ENCODE data around the gene MALSU1. TPM values are rescaled to one million over a fixed set of nuclear protein-coding genes. Genes with fewer than 3 reads are reported as not detected.

Gene MALSU1
- total and polyA plus RNA-seq, 2 donors (not counting 1 experiment from before 2014, with no cell fraction given) = 54.8 to 77.6 TPM

DNA sequence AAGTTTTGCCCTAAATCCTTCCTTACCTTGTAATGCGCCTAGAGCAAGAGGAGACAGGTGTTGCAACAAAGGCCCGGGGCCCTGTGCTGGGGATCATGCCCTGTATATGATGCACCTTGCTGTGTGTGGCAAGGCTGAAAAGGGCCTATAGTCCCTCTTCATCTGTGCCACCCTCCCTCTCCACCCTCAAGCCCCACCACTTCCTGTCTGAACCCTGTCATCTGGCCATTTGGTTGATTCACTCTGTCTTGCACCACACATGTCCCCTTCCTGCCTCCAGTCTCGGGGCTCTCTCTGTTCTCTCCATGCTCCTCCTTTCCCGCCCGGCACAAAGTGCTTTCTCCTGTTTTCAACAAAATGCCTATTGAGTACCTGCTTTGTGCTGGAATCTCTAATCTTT lies 11.5 kb upstream of the MALSU1 start:
- no peaks in the 10 kb centered on the region for H3K27me3 ChIP-seq (ENCODE audit: control insufficient read depth, insufficient read depth, low read length)
- H3K9ac ChIP-seq (ENCODE audit: insufficient read depth, low read length) = no peak overlapping the region
- TF ChIP-seq, protein P1, sequence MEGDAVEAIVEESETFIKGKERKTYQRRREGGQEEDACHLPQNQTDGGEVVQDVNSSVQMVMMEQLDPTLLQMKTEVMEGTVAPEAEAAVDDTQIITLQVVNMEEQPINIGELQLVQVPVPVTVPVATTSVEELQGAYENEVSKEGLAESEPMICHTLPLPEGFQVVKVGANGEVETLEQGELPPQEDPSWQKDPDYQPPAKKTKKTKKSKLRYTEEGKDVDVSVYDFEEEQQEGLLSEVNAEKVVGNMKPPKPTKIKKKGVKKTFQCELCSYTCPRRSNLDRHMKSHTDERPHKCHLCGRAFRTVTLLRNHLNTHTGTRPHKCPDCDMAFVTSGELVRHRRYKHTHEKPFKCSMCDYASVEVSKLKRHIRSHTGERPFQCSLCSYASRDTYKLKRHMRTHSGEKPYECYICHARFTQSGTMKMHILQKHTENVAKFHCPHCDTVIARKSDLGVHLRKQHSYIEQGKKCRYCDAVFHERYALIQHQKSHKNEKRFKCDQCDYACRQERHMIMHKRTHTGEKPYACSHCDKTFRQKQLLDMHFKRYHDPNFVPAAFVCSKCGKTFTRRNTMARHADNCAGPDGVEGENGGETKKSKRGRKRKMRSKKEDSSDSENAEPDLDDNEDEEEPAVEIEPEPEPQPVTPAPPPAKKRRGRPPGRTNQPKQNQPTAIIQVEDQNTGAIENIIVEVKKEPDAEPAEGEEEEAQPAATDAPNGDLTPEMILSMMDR (conservative IDR thresholded peaks at IDR 0.05 in 1 of 2, IDR thresholded peaks at IDR 0.05 in 1 of 2; ENCODE audit: low read depth in 1 of 2, low read length in 2 of 2) = no peak
- H3K4me1 ChIP-seq (ENCODE audit: control insufficient read depth, extremely low read depth, insufficient read depth, low read length) = no peaks in the 10 kb centered on the region
- H2AFZ ChIP-seq (ENCODE audit: low read length) = no peak overlapping the region
- no peak overlapping the region for H3K4me2 ChIP-seq (ENCODE audit: extremely low read depth, insufficient read depth, low read length)
- H3K36me3 ChIP-seq (ENCODE audit: control insufficient read depth, insufficient read depth, low read length) = no peaks in the 10 kb centered on the region
- H4K20me1 ChIP-seq (ENCODE audit: control insufficient read depth, extremely low read depth, insufficient read depth, low read length) = no peaks in the 10 kb centered on the region
- no peaks in the 10 kb centered on the region for H3K9me3 ChIP-seq (ENCODE audit: control insufficient read depth, insufficient read depth, low read depth, low read length)
- H3K27ac ChIP-seq (ENCODE audit: insufficient read depth, low read length) = no peak overlapping the region
- no peaks in the 10 kb centered on the region for H3K79me2 ChIP-seq (ENCODE audit: control insufficient read depth, insufficient read depth, low read length)
- H3K4me3 ChIP-seq (replicated peaks in 1 of 4; ENCODE audit: control extremely low read depth in 1 of 4, insufficient read depth in 1 of 4, low read depth in 3 of 4, low read length in 4 of 4) = no peak overlapping the region
- no peak for DNase-seq (ENCODE audit: low read depth in 2 of 2)

DNA sequence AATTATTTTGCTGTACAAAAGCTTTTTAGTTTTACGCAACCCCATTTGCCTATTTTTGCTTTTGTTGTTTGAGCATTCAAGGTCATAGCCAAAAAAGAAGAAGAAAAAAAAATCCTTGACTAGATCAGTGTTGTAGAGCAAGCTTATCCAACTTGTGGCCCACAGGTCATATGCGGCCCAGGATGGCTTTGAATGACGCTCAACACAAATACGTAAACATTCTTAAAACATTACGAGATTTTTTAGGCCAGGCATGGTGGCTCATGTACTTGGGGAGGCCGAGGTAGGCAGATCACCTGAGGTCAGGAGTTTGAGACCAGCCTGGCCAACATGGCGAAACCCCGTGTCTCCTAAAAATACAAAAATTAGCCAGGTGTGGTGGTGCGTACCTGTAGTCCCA lies 8.1 kb upstream of the MALSU1 start:
- no peaks in the 10 kb centered on the region for H3K79me2 ChIP-seq (ENCODE audit: control insufficient read depth, insufficient read depth, low read length)
- H3K36me3 ChIP-seq (ENCODE audit: control insufficient read depth, insufficient read depth, low read length) = no peaks in the 10 kb centered on the region
- H2AFZ ChIP-seq (ENCODE audit: low read length) = no peak overlapping the region
- TF ChIP-seq, protein P1 (conservative IDR thresholded peaks at IDR 0.05 in 1 of 2, IDR thresholded peaks at IDR 0.05 in 1 of 2; ENCODE audit: low read depth in 1 of 2, low read length in 2 of 2) = no peak
- H3K9ac ChIP-seq (ENCODE audit: insufficient read depth, low read length) = no peak overlapping the region
- DNase-seq (ENCODE audit: low read depth in 2 of 2) = no peak
- H3K4me3 ChIP-seq (replicated peaks in 1 of 4; ENCODE audit: control extremely low read depth in 1 of 4, insufficient read depth in 1 of 4, low read depth in 3 of 4, low read length in 4 of 4) = no peak overlapping the region
- no peaks in the 10 kb centered on the region for H4K20me1 ChIP-seq (ENCODE audit: control insufficient read depth, extremely low read depth, insufficient read depth, low read length)
- H3K27ac ChIP-seq (ENCODE audit: insufficient read depth, low read length) = no peak overlapping the region
- no peaks in the 10 kb centered on the region for H3K27me3 ChIP-seq (ENCODE audit: control insufficient read depth, insufficient read depth, low read length)
- H3K4me2 ChIP-seq (ENCODE audit: extremely low read depth, insufficient read depth, low read length) = no peak overlapping the region
- no peaks in the 10 kb centered on the region for H3K9me3 ChIP-seq (ENCODE audit: control insufficient read depth, insufficient read depth, low read depth, low read length)
- no peaks in the 10 kb centered on the region for H3K4me1 ChIP-seq (ENCODE audit: control insufficient read depth, extremely low read depth, insufficient read depth, low read length)

DNA sequence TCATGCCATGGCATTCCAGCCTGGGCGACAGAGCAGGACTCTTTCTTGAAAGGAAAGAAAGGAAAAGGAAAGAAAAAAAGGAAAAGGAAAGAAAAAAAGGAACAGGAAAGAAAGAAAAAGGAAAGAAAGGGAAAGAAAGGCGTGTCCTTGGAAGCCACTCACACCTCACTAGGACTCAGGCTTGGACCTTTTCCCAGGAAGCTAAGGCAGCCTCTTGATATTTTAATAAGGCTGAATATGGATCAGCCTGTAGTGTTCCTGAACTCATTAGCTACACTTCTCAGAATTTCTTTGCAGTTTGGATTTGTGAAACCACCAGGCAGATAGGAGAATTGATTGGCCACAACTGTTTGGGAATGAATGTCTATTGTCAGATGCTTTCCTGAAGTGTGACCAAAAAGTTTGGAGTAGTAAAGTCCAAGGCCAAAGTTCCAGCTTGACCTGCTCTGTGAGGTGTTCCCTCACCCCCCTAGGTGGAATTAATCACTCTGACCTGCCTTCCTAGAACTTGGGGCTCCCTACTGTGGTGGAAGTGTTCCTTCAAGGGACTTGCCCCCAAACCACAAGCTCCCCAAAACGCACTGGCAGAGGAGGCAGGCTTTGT lies 7.1 kb upstream of the MALSU1 start:
- H2AFZ ChIP-seq (ENCODE audit: low read length) = no peak overlapping the region
- no peaks in the 10 kb centered on the region for H3K4me1 ChIP-seq (ENCODE audit: control insufficient read depth, extremely low read depth, insufficient read depth, low read length)
- H3K9me3 ChIP-seq (ENCODE audit: control insufficient read depth, insufficient read depth, low read depth, low read length) = no peaks in the 10 kb centered on the region
- no peaks in the 10 kb centered on the region for H3K36me3 ChIP-seq (ENCODE audit: control insufficient read depth, insufficient read depth, low read length)
- no peak overlapping the region for H3K4me3 ChIP-seq (replicated peaks in 1 of 4; ENCODE audit: control extremely low read depth in 1 of 4, insufficient read depth in 1 of 4, low read depth in 3 of 4, low read length in 4 of 4)
- H3K27me3 ChIP-seq (ENCODE audit: control insufficient read depth, insufficient read depth, low read length) = no peaks in the 10 kb centered on the region
- no peak overlapping the region for H3K9ac ChIP-seq (ENCODE audit: insufficient read depth, low read length)
- no peaks in the 10 kb centered on the region for H4K20me1 ChIP-seq (ENCODE audit: control insufficient read depth, extremely low read depth, insufficient read depth, low read length)
- no peak overlapping the region for H3K4me2 ChIP-seq (ENCODE audit: extremely low read depth, insufficient read depth, low read length)
- H3K27ac ChIP-seq (ENCODE audit: insufficient read depth, low read length) = no peak overlapping the region
- H3K79me2 ChIP-seq (ENCODE audit: control insufficient read depth, insufficient read depth, low read length) = no peaks in the 10 kb centered on the region
- TF ChIP-seq, protein P1 (conservative IDR thresholded peaks at IDR 0.05 in 1 of 2, IDR thresholded peaks at IDR 0.05 in 1 of 2; ENCODE audit: low read depth in 1 of 2, low read length in 2 of 2) = no peak
- no peak for TF ChIP-seq EZH2 (IDR thresholded peaks at IDR 0.05; ENCODE audit: low read length, missing control alignments)
- DNase-seq (ENCODE audit: low read depth in 2 of 2) = no peak

Measured in fibroblast of lung (primary cell).